A549 treated with dexamethasone at 1 μM for 4 hours (cell line): ENCODE results near the gene CLTC. TPM values are rescaled to one million over a fixed set of nuclear protein-coding genes. Genes with fewer than 3 reads are reported as not detected.

Experiments used
- total RNA-seq: library from RNA; stranded (reverse); fragments of 200-300 nt; extraction: Qiagen RNA extraction; gene quantifications from 5 replicates; pipeline ENCODE4 v1.2.3, GENCODE V29; 2022

The CLTC gene
- 174 to 244 TPM (median 215 TPM) in 5 replicates for total RNA-seq

GRCh38 chr17:59619298-59620063 lies at the start of gene CLTC:
TSS of gene CLTC (plus strand) at chr17:59619895. CDS start at chr17:59620132, 237 bp downstream.

GRCh38 chr17:59707149-59707970 lies 87.7 kb downstream of the CLTC start, which contains the start of the genes PTRH2 and VMP1:
TSS of gene PTRH2 (minus strand) at chr17:59707430. CDS start at chr17:59697978, 9,452 bp downstream.
TSS of gene VMP1 (plus strand) at chr17:59707654. CDS start at chr17:59731447, 23,793 bp downstream.

Other genes with a start within 250 kb of the CLTC start
- gene DHX40, start 54.3 kb upstream of the CLTC start, total RNA-seq = 34.0 to 42.1 TPM (median 39.0 TPM) in 5 replicates
- 95.3 to 123 TPM (median 98.1 TPM) in 5 replicates for gene PTRH2, start 87.5 kb downstream of the CLTC start, total RNA-seq
- gene VMP1, start 87.8 kb downstream of the CLTC start, total RNA-seq = 136 to 189 TPM (median 148 TPM) in 5 replicates